ENCODE results near the gene PLCD3.

- TF ChIP-seq ZNF24 (IDR thresholded peaks at IDR 0.05) (no peak), EZH2 (IDR thresholded peaks at IDR 0.05; ENCODE audit: borderline replicate concordance, low read depth, low read length) (no peak), MXI1 (IDR thresholded peaks at IDR 0.05; ENCODE audit: low read depth, low read length) (no peak), MLX (CRISPR knock-in tag; conservative IDR thresholded peaks at IDR 0.05) (no peak), MEF2D (tag; conservative IDR thresholded peaks at IDR 0.05; ENCODE audit: low read depth) (no peak), TAF7 (tag; IDR thresholded peaks at IDR 0.05) (no peak), ATF3 (IDR thresholded peaks at IDR 0.05) (no peak), ATF3 (CRISPR knock-in tag; conservative IDR thresholded peaks at IDR 0.05) (no peak), CTCF (IDR thresholded peaks at IDR 0.05 in 2 of 3, conservative IDR thresholded peaks at IDR 0.05 in 1 of 3; ENCODE audit: insufficient read depth in 2 of 3, low read depth in 1 of 3, low read length in 3 of 3) (no peak), ZNF431 (CRISPR knock-in tag; IDR thresholded peaks at IDR 0.05) (no peak), ZNF324 (CRISPR knock-in tag; IDR thresholded peaks at IDR 0.05) (no peak), POLR2A (conservative IDR thresholded peaks at IDR 0.05) (no peak), ZNF274 (IDR thresholded peaks at IDR 0.05; ENCODE audit: borderline replicate concordance, low read depth, low read length) (no peak)
Observed at GRCh38 chr17:45087978-45088377, 44.3 kb downstream of the PLCD3 start.

Data from K562 (cell line).